C4-2B (cell line): ENCODE data around the gene UACA.

Experiments
- CTCF ChIP-seq: fragments of 450-650 bp; conservative IDR thresholded peaks from 2 replicates; pipeline ENCODE4 v1.5.1; 2017; ENCODE audit warnings: mild to moderate bottlenecking
- ZFX ChIP-seq: fragments of 450-650 bp; IDR thresholded peaks from 2 replicates; pipeline ENCODE4 v1.6.1; 2017

GRCh38 chr15:70653426-70653825, 109.9 kb downstream of the UACA start:
- TF ChIP-seq CTCF: no peak
- no peak for TF ChIP-seq ZFX
